SH-SY5Y (cell line): ENCODE results near the gene FRMD4A.

ENCODE experiments used
- GATA2 ChIP-seq: IDR thresholded peaks from 2 replicates; pipeline ENCODE4 v1.6.1; 2011; ENCODE audit warnings: mild to moderate bottlenecking, low read depth, low read length
- GATA3 ChIP-seq: IDR thresholded peaks from 2 replicates; pipeline ENCODE4 v1.6.1; 2011; ENCODE audit warnings: low read depth, mild to moderate bottlenecking, low read length, moderate library complexity

DNA sequence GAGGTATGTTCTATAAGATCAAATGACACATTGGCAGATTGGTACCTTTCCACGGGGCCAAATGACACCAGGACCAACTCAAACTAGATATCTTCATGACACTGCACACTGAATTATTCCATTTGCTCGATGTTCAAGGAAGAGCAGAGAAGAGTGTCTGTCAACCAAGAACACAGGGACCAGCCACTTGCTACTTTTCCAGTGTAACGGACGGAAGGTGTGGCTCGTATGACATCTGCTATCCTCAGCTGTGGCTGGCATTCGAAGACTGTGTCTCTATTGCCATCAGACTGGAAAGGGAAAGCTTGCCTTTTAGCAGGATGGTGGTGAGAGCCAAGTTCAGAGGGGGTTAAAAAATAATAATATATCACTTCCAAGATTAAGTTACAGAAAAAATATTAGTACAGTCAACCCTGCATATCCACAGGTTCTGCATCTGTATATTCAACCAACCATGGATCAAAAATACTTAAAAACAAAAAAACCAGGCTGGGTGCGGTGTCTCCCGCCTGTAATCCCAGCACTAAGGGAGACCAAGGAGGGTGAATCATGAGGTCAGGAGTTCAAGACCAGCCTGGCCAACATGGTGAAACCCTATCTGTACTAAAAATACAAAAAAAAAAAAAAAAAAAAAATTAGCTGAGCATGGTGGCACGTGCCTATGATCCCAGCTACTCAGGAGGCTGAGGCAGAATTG is 506.9 kb downstream of the FRMD4A start:
- TF ChIP-seq GATA2 (no peak), GATA3 (no peak)
